HepG2 (cell line): ENCODE data around the gene SYT13. TPM values are rescaled to one million over a fixed set of nuclear protein-coding genes. Genes with fewer than 3 reads are reported as not detected.

Experiments used
- ATAC-seq: fragments of 200-7000 bp; cut with Tn5 transposase; 3 replicates; pipeline ENCODE4 v1.9.1; 2020; ENCODE audit warnings: mild to moderate bottlenecking, moderate library complexity
- BruUV-seq: library from RNA; stranded (reverse); fragments of 400-500 nt; replicated peaks from 2 replicates; lab custom pipeline; 2021; lab: Mats Ljungman, UMichigan
- CTCF ChIA-PET: fragments of 300-600 bp; formaldehyde crosslinking; extraction: SDS; loops from one replicate; lab custom pipeline; 2021; ENCODE audit warnings: low total read pairs, inconsistent platforms, low intra/inter-chr PET ratio; lab: Yijun Ruan, JAX
- POLR2A ChIA-PET: fragments of 350-600 bp; sonication (Branson Sonifier 250); formaldehyde crosslinking; loops from one replicate; lab custom pipeline; 2020; ENCODE audit warnings: antibody characterized with exemption, inconsistent platforms; lab: Yijun Ruan, JAX
- DNase-seq: peaks from one replicate; pipeline ENCODE4 v3.0.0-alpha.2; 2015; ENCODE audit warnings: low spot score
- FAIRE-seq: peaks from 3 replicates; lab custom pipeline; 2011; peaks lifted over from hg19 to GRCh38; lab: Jason Lieb, UNC
- H2AFZ ChIP-seq: one replicate; pipeline ENCODE4 v1.6.1; 2011; ENCODE audit warnings: low read length, inconsistent platforms
- H3K27ac ChIP-seq: fragments of 300-600 bp; 3 replicates; pipeline ENCODE4 v1.8.0; 2011; ENCODE audit warnings: mixed run types, mild to moderate bottlenecking, mixed read lengths, low read length, inconsistent platforms; ENCODE audit not compliant: insufficient read depth; ENCODE audit errors: extremely low read length
- H3K27me3 ChIP-seq, 2 experiments: fragments of 200-600 bp in 1 of 2; 2 replicates in 1 of 2; 3 replicates in 1 of 2; pipeline versions ENCODE4 v1.6.0 to v1.8.0; 2011; ENCODE audit warnings: low read length in 2 of 2, mild to moderate bottlenecking in 2 of 2, moderate library complexity in 2 of 2, inconsistent platforms in 1 of 2; ENCODE audit not compliant: insufficient read depth in 2 of 2, control insufficient read depth in 1 of 2
- H3K36me3 ChIP-seq, 2 experiments: fragments of 200-600 bp in 1 of 2; replicated peaks in 1 of 2; 2 replicates in 1 of 2; 3 replicates in 1 of 2; pipeline versions ENCODE4 v1.5.1 to v1.8.0; 2011; ENCODE audit warnings: low read length in 2 of 2, inconsistent platforms in 1 of 2; ENCODE audit not compliant: insufficient read depth in 2 of 2, control insufficient read depth in 1 of 2
- H3K4me1 ChIP-seq: 2 replicates; pipeline ENCODE4 v1.5.1; 2012; ENCODE audit warnings: low read length, inconsistent platforms; ENCODE audit not compliant: insufficient read depth
- H3K4me2 ChIP-seq: 2 replicates; pipeline ENCODE4 v1.6.0; 2011; ENCODE audit warnings: low read depth, low read length, inconsistent platforms
- H3K4me3 ChIP-seq, 3 experiments: fragments of 200-600 bp in 1 of 3; sonication (generic), shearing (Covaris generic) in 1 of 3; replicated peaks in 1 of 3; 2 replicates each; pipeline ENCODE4 v1.5.1; 2011 to 2016; ENCODE audit warnings: low read length in 3 of 3, inconsistent platforms in 2 of 3, low read depth in 2 of 3, mild to moderate bottlenecking in 2 of 3, control low read depth in 1 of 3, mixed read lengths in 1 of 3; ENCODE audit not compliant: insufficient read depth in 1 of 3
- H3K79me2 ChIP-seq: one replicate; pipeline ENCODE4 v1.6.1; 2011; ENCODE audit warnings: low read length, inconsistent platforms; ENCODE audit not compliant: insufficient read depth
- H3K9ac ChIP-seq: 2 replicates; pipeline ENCODE4 v1.6.0; 2011; ENCODE audit warnings: mild to moderate bottlenecking, low read depth, low read length, inconsistent platforms; ENCODE audit not compliant: insufficient read depth
- H3K9me3 ChIP-seq: 2 replicates; pipeline ENCODE4 v1.5.1; 2012; ENCODE audit warnings: mild to moderate bottlenecking, low read length
- H4K20me1 ChIP-seq: 2 replicates; pipeline ENCODE4 v1.6.0; 2011; ENCODE audit warnings: inconsistent platforms, mild to moderate bottlenecking, low read length, moderate library complexity; ENCODE audit not compliant: insufficient read depth
- CTCF ChIP-seq: sonication (generic); formaldehyde crosslinking; IDR thresholded peaks from 2 replicates; pipeline ENCODE4 v1.5.0; 2020; ENCODE audit warnings: mild to moderate bottlenecking, missing genetic modification reagents, moderate library complexity
- GPN1 ChIP-seq: sonication (generic); formaldehyde crosslinking; IDR thresholded peaks from 2 replicates; pipeline ENCODE4 v1.5.1; 2020; ENCODE audit warnings: missing genetic modification reagents, borderline replicate concordance
- MYNN ChIP-seq: sonication (generic); formaldehyde crosslinking; IDR thresholded peaks from 2 replicates; pipeline ENCODE4 v1.4.0; 2020; ENCODE audit warnings: mild to moderate bottlenecking, low read depth, missing genetic modification reagents
- SALL1 ChIP-seq: sonication (generic); formaldehyde crosslinking; IDR thresholded peaks from 2 replicates; pipeline ENCODE4 v1.8.0; 2022; ENCODE audit warnings: mild to moderate bottlenecking, missing genetic modification reagents
- SATB2 ChIP-seq: sonication (generic); formaldehyde crosslinking; IDR thresholded peaks from 2 replicates; pipeline ENCODE4 v1.5.0; 2020; ENCODE audit warnings: missing genetic modification reagents
- SMC3 ChIP-seq: IDR thresholded peaks from 2 replicates; pipeline ENCODE4 v1.6.1; 2011; ENCODE audit warnings: low read length, improper control_type of control experiment
- STAG1 ChIP-seq: sonication (generic); formaldehyde crosslinking; IDR thresholded peaks from 2 replicates; pipeline ENCODE4 v1.4.0; 2020; ENCODE audit warnings: missing genetic modification reagents
- TFAP4 ChIP-seq: sonication (generic); IDR thresholded peaks from 2 replicates; pipeline ENCODE4 v1.6.1; 2016; ENCODE audit warnings: low read depth, borderline replicate concordance
- TOPORS ChIP-seq: sonication (generic); formaldehyde crosslinking; IDR thresholded peaks from 2 replicates; pipeline ENCODE4 v1.8.0; 2023; ENCODE audit warnings: mild to moderate bottlenecking, missing genetic modification reagents
- TRAFD1 ChIP-seq: sonication (generic); formaldehyde crosslinking; IDR thresholded peaks from 2 replicates; pipeline ENCODE4 v1.5.1; 2020; ENCODE audit warnings: missing genetic modification reagents, mild to moderate bottlenecking, borderline replicate concordance
- ZFP90 ChIP-seq: sonication (generic); formaldehyde crosslinking; IDR thresholded peaks from 2 replicates; pipeline ENCODE4 v1.8.0; 2022; ENCODE audit warnings: missing genetic modification reagents, mild to moderate bottlenecking, inconsistent platforms, borderline replicate concordance
- ZNF264 ChIP-seq: sonication (generic); formaldehyde crosslinking; IDR thresholded peaks from 2 replicates; pipeline ENCODE4 v1.4.0; 2020; ENCODE audit warnings: missing genetic modification reagents
- ZNF674 ChIP-seq: sonication (generic); formaldehyde crosslinking; IDR thresholded peaks from 2 replicates; pipeline ENCODE4 v1.5.0; 2020; ENCODE audit warnings: low read depth, mild to moderate bottlenecking, missing genetic modification reagents
- ZSCAN12 ChIP-seq: sonication (generic); formaldehyde crosslinking; IDR thresholded peaks from 2 replicates; pipeline ENCODE4 v1.9.0; 2021; ENCODE audit warnings: mild to moderate bottlenecking, missing genetic modification reagents
- WGBS: methylation state at CpG from one replicate; pipeline ENCODE4 v1.1.6; 2017; ENCODE audit warnings: low lambda C conversion rate; 5-methylcytosine and 5-hydroxymethylcytosine counted together
- in situ Hi-C: cut with HindIII; loops from 2 replicates; pipeline ENCODE4 v1.10.0; 2017; ENCODE audit warnings: low pct_unique_long_range_greater_than_20kb; ENCODE audit not compliant: extremely low pct_ligation_motif_present
- intact Hi-C: fragments of 100-400 bp; cut with micrococcal nuclease; formaldehyde crosslinking; loops from one replicate; pipeline ENCODE4 v1.10.0; 2022; ENCODE audit not compliant: unreplicated experiment
- polyA plus RNA-seq, 8 experiments: library from polyadenylated mRNA; depleted of rRNA in 3 of 8; stranded (reverse) in 7 of 8; unstranded in 1 of 8; fragments of >200 nt; fragmentation: Illumina TruSeq in 4 of 8; extraction: Trizol in 4 of 8; gene quantifications; 2 replicates each; pipeline versions ENCODE4 v1.2.1 to v1.2.3, GENCODE V29; 2011 to 2016; ENCODE audit warnings: low read depth in 4 of 8, missing spikeins in 1 of 8, mixed read lengths in 1 of 8; ENCODE audit not compliant: insufficient read depth in 1 of 8
- total RNA-seq, 5 experiments: library from RNA; depleted of rRNA; stranded (reverse); fragments of >200 nt; fragmentation: Illumina TruSeq; extraction: Trizol; gene quantifications; 2 replicates each; pipeline ENCODE4 v1.2.3, GENCODE V29; 2016; ENCODE audit warnings: low read depth in 1 of 5

Gene SYT13
- total and polyA plus RNA-seq, 2 of the 13 experiments (the other 11 are each of a cell fraction or from before 2014, with no cell fraction given), result 0.02 to 0.13 TPM

- Histone ChIP-seq H3K4me2 (no peak overlapping the region), H3K9ac (no peak overlapping the region), H3K4me1 (no peaks in the 10 kb centered on the region), H3K79me2 (no peaks in the 10 kb centered on the region), H2AFZ (no peak overlapping the region), H3K4me3 (no peak overlapping the region), H3K36me3 (no peaks in the 10 kb centered on the region), H3K9me3 (no peaks in the 10 kb centered on the region), H3K27ac (no peak overlapping the region), H3K27me3 (peaks cover 0 to 10% of the 10 kb centered on the region in 2 experiments; a peak in 2 of 5 replicates), H4K20me1 (no peaks in the 10 kb centered on the region)
- ATAC-seq (peak; percentile 74), FAIRE-seq (peak; percentile 15), DNase-seq (peak; percentile 24)
- no TSS peak for BruUV-seq
- in situ Hi-C loops (loop anchor here (10.0 kb wide), 2 partner anchors 398 to 442 kb away; no protein-coding TSS in a partner anchor), intact Hi-C loops (loop anchor here (1.0 to 2.0 kb wide), 2 partner anchors 80 to 222 kb away; no protein-coding TSS in a partner anchor)
- POLR2A ChIA-PET, result no interaction called here
- 6% methylated on average over 13 of the region's 13 CpGs for WGBS
- TF ChIP-seq CTCF (peak; percentile 66), STAG1 (CRISPR knock-in tag) (peak; percentile 68), SMC3 (peak; percentile 34; the same call in 1 of the 2 replicates), ZSCAN12 (no peak)
- CTCF ChIA-PET, result interaction anchor here (1.0 to 3.2 kb wide), 3 partner anchors 221 to 439 kb away, joined by 3 to 22 read pairs (median 6); no protein-coding TSS in a partner anchor
Measured at GRCh38 chr11:45332276-45332934, 46.3 kb upstream of the SYT13 start.

- 0% methylated on average over 1 of the region's 4 CpGs for WGBS
- Histone ChIP-seq H3K79me2 (no peaks in the 10 kb centered on the region), H3K9me3 (no peaks in the 10 kb centered on the region), H3K27me3 (peaks cover 0 to 10% of the 10 kb centered on the region in 2 experiments; a peak in 2 of 5 replicates), H3K4me3 (no peak overlapping the region), H3K4me1 (no peaks in the 10 kb centered on the region), H2AFZ (no peak overlapping the region), H3K36me3 (no peaks in the 10 kb centered on the region), H4K20me1 (no peaks in the 10 kb centered on the region), H3K27ac (no peak overlapping the region), H3K9ac (no peak overlapping the region), H3K4me2 (no peak overlapping the region)
- no peak for DNase-seq
- BruUV-seq, result no TSS peak
- POLR2A ChIA-PET, result no interaction called here
- intact Hi-C loops (loop anchor here (1.0 to 2.0 kb wide), 2 partner anchors 79 to 222 kb away; no protein-coding TSS in a partner anchor), in situ Hi-C loops (loop anchor here (10.0 kb wide), 2 partner anchors 397 to 443 kb away; no protein-coding TSS in a partner anchor)
- CTCF ChIA-PET, result interaction anchor here (2.1 to 3.2 kb wide), 2 partner anchors 221 to 396 kb away, joined by 6 to 22 read pairs; no protein-coding TSS in a partner anchor
- no peak for FAIRE-seq
- no peak for ATAC-seq
- TF ChIP-seq GPN1 (no peak), SATB2 (CRISPR knock-in tag) (no peak), ZNF674 (no peak), TFAP4 (no peak), SALL1 (CRISPR knock-in tag) (no peak), TOPORS (CRISPR knock-in tag) (no peak), ZFP90 (CRISPR knock-in tag) (no peak), MYNN (CRISPR knock-in tag) (no peak), TRAFD1 (CRISPR knock-in tag) (no peak), ZNF264 (CRISPR knock-in tag) (no peak)
Measured at GRCh38 chr11:45331839-45332238, 45.7 kb upstream of the SYT13 start.
